GM12878 (cell line): ENCODE results near the gene TCF23. TPM values are rescaled to one million over a fixed set of nuclear protein-coding genes. Genes with fewer than 3 reads are reported as not detected.

Experiments used
- ATAC-seq: fragments of 200-7000 bp; cut with Tn5 transposase; 3 replicates; pipeline ENCODE4 v1.9.1; 2020; ENCODE audit warnings: mild to moderate bottlenecking, moderate library complexity
- BruUV-seq: library from RNA; stranded (reverse); fragments of 400-500 nt; replicated peaks from 2 replicates; lab custom pipeline; 2021; lab: Mats Ljungman, UMichigan
- CTCF ChIA-PET: fragments of 300-600 bp; sonication (Branson Sonifier 250); formaldehyde crosslinking; extraction: SDS; loops from one replicate; lab custom pipeline; 2021; ENCODE audit warnings: inconsistent platforms; lab: Yijun Ruan, JAX
- POLR2A ChIA-PET: fragments of 350-600 bp; formaldehyde crosslinking; extraction: SDS; loops from one replicate; lab custom pipeline; 2021; ENCODE audit warnings: inconsistent platforms; lab: Charles Lee
- RAD21 ChIA-PET: fragments of 300-600 bp; sonication (Branson Sonifier 250); formaldehyde crosslinking; loops from one replicate; lab custom pipeline; 2023; ENCODE audit warnings: antibody characterized with exemption; ENCODE audit not compliant: unreplicated experiment; lab: Charles Lee
- SMC1A ChIA-PET: fragments of 300-600 bp; sonication (Branson Sonifier 250); formaldehyde crosslinking; loops from one replicate; lab custom pipeline; 2023; ENCODE audit not compliant: unreplicated experiment, uncharacterized antibody; lab: Charles Lee
- DNase-seq: peaks from one replicate; pipeline ENCODE4 v3.0.0-alpha.2; 2011; ENCODE audit warnings: low read depth, low spot score
- FAIRE-seq: peaks from 3 replicates; lab custom pipeline; 2011; peaks lifted over from hg19 to GRCh38; lab: Jason Lieb, UNC
- H2AFZ ChIP-seq: 2 replicates; pipeline ENCODE4 v1.6.0; 2011; ENCODE audit warnings: low read depth, low read length, control low read depth; ENCODE audit not compliant: control insufficient read depth
- H3K27ac ChIP-seq: 2 replicates; pipeline ENCODE4 v1.5.1; 2011; ENCODE audit warnings: control low read depth; ENCODE audit not compliant: control insufficient read depth, insufficient read depth
- H3K27me3 ChIP-seq, 2 experiments: replicated peaks in 1 of 2; 2 replicates each; pipeline versions ENCODE4 v1.6.0 to v1.6.1; 2011; ENCODE audit warnings: low read length in 1 of 2; ENCODE audit not compliant: control insufficient read depth in 2 of 2, insufficient read depth in 2 of 2
- H3K36me3 ChIP-seq, 2 experiments: 2 replicates each; pipeline ENCODE4 v1.5.1; 2011; ENCODE audit warnings: low read length in 1 of 2; ENCODE audit not compliant: control insufficient read depth in 2 of 2, insufficient read depth in 2 of 2
- H3K4me1 ChIP-seq: 2 replicates; pipeline ENCODE4 v1.6.1; 2011; ENCODE audit warnings: mild to moderate bottlenecking, low read length, moderate library complexity, mixed read lengths; ENCODE audit not compliant: control insufficient read depth, insufficient read depth
- H3K4me2 ChIP-seq: 2 replicates; pipeline ENCODE4 v1.6.0; 2011; ENCODE audit warnings: control low read depth; ENCODE audit not compliant: control insufficient read depth, insufficient read depth
- H3K4me3 ChIP-seq: fragments of 200-600 bp; sonication (generic); 2 replicates; pipeline ENCODE4 v1.5.1; 2016
- H3K79me2 ChIP-seq: 2 replicates; pipeline ENCODE4 v1.6.0; 2011; ENCODE audit warnings: low read length; ENCODE audit not compliant: control insufficient read depth, insufficient read depth
- H3K9ac ChIP-seq: 2 replicates; pipeline ENCODE4 v1.8.0; 2011; ENCODE audit warnings: low read length, control low read depth, mixed read lengths; ENCODE audit not compliant: control insufficient read depth, insufficient read depth
- H3K9me3 ChIP-seq: replicated peaks from 3 replicates; pipeline ENCODE4 v1.5.1; 2011; ENCODE audit warnings: mild to moderate bottlenecking, low read length; ENCODE audit not compliant: control insufficient read depth, insufficient read depth
- H4K20me1 ChIP-seq: 2 replicates; pipeline ENCODE4 v1.6.0; 2011; ENCODE audit not compliant: control insufficient read depth, insufficient read depth
- CHD4 ChIP-seq: fragments of 200-600 bp; sonication (generic); IDR thresholded peaks from 2 replicates; pipeline ENCODE4 v1.6.1; 2016; ENCODE audit warnings: mild to moderate bottlenecking
- DPF2 ChIP-seq: fragments of 450-650 bp; IDR thresholded peaks from 2 replicates; pipeline ENCODE4 v1.6.1; 2017; ENCODE audit warnings: mild to moderate bottlenecking
- ESRRA ChIP-seq: IDR thresholded peaks from 2 replicates; pipeline ENCODE4 v1.6.1; 2012; ENCODE audit warnings: mild to moderate bottlenecking, low read length, improper control_type of control experiment
- FOXK2 ChIP-seq: fragments of 450-650 bp; IDR thresholded peaks from 2 replicates; pipeline ENCODE4 v1.6.1; 2017; ENCODE audit warnings: mild to moderate bottlenecking, moderate library complexity
- IRF3 ChIP-seq: fragments of 450-650 bp; IDR thresholded peaks from 2 replicates; pipeline ENCODE4 v1.6.1; 2014; ENCODE audit warnings: mild to moderate bottlenecking
- JUND ChIP-seq: IDR thresholded peaks from 2 replicates; pipeline ENCODE4 v1.6.1; 2012; ENCODE audit warnings: low read depth, mild to moderate bottlenecking, low read length, improper control_type of control experiment, moderate library complexity
- MEF2A ChIP-seq: IDR thresholded peaks from 2 replicates; pipeline ENCODE4 v1.6.1; 2011; ENCODE audit warnings: low read depth, mild to moderate bottlenecking, low read length, moderate library complexity; ENCODE audit not compliant: insufficient read depth
- MXI1 ChIP-seq: fragments of 150-350 bp; IDR thresholded peaks from 2 replicates; pipeline ENCODE4 v1.6.1; 2011; ENCODE audit warnings: low read depth, mild to moderate bottlenecking, inconsistent platforms, low read length, improper control_type of control experiment
- PKNOX1 ChIP-seq: fragments of 450-650 bp; IDR thresholded peaks from 2 replicates; pipeline ENCODE4 v1.6.1; 2016; ENCODE audit warnings: mild to moderate bottlenecking
- PRDM15 ChIP-seq: fragments of 450-650 bp; formaldehyde crosslinking; IDR thresholded peaks from 2 replicates; pipeline ENCODE4 v1.4.0; 2020; ENCODE audit warnings: mild to moderate bottlenecking, moderate library complexity
- RB1 ChIP-seq: fragments of 450-650 bp; formaldehyde crosslinking; IDR thresholded peaks from 2 replicates; pipeline ENCODE4 v1.6.1; 2017; ENCODE audit warnings: mild to moderate bottlenecking, borderline replicate concordance
- SMAD1 ChIP-seq: fragments of 450-650 bp; IDR thresholded peaks from 2 replicates; pipeline ENCODE4 v1.6.1; 2018; ENCODE audit warnings: mild to moderate bottlenecking, low read depth; ENCODE audit not compliant: partially characterized antibody
- SMAD5 ChIP-seq: IDR thresholded peaks from 2 replicates; pipeline ENCODE4 v1.6.1; 2016; ENCODE audit warnings: antibody characterized with exemption, low read depth
- SRF ChIP-seq, 2 experiments: IDR thresholded peaks; 2 replicates each; pipeline ENCODE4 v1.6.1; 2011; ENCODE audit warnings: low read depth in 2 of 2, low read length in 2 of 2, mild to moderate bottlenecking in 1 of 2, moderate library complexity in 1 of 2
- STAT3 ChIP-seq: IDR thresholded peaks from 2 replicates; pipeline ENCODE4 v1.6.1; 2011; ENCODE audit warnings: low read depth, low read length, improper control_type of control experiment
- SUPT20H ChIP-seq: IDR thresholded peaks from 2 replicates; pipeline ENCODE4 v1.6.1; 2011; ENCODE audit warnings: low read depth, mild to moderate bottlenecking, low read length, moderate library complexity, borderline replicate concordance; ENCODE audit not compliant: control insufficient read depth
- TAF1 ChIP-seq: IDR thresholded peaks from 2 replicates; pipeline ENCODE4 v1.6.1; 2011; ENCODE audit warnings: mild to moderate bottlenecking, low read depth, low read length, borderline replicate concordance
- ZNF207 ChIP-seq: fragments of 450-650 bp; IDR thresholded peaks from 2 replicates; pipeline ENCODE4 v1.6.1; 2014; ENCODE audit warnings: antibody characterized with exemption, mild to moderate bottlenecking, borderline replicate concordance
- ZNF622 ChIP-seq: fragments of 450-650 bp; IDR thresholded peaks from 2 replicates; pipeline ENCODE4 v1.6.1; 2017; ENCODE audit warnings: mild to moderate bottlenecking, inconsistent platforms
- WGBS: methylation state at CpG from one replicate; pipeline ENCODE4 v1.1.6; 2016; ENCODE audit warnings: low lambda C conversion rate; ENCODE audit not compliant: insufficient replicate concordance, insufficient coverage; ENCODE audit errors: missing lambda C conversion rate; 5-methylcytosine and 5-hydroxymethylcytosine counted together
- in situ Hi-C: fragments of 300-500 bp; cut with MboI; formaldehyde crosslinking; loops from 9 replicates; pipeline ENCODE4 v1.14.3; 2018; ENCODE audit warnings: mixed read lengths
- intact Hi-C: fragments of 100-400 bp; cut with micrococcal nuclease; formaldehyde crosslinking; loops from one replicate; pipeline ENCODE4 v1.14.2; 2022; ENCODE audit not compliant: unreplicated experiment
- polyA plus RNA-seq, 11 experiments: library from polyadenylated mRNA; depleted of rRNA in 4 of 11; unstranded in 6 of 11; stranded (reverse) in 5 of 11; fragments of >200 nt; fragmentation: Nextera tagmentation in 4 of 11; fragmentation: Illumina TruSeq in 1 of 11; extraction: Ambion mirVana in 4 of 11; extraction: Trizol in 1 of 11; gene quantifications; 1 replicate in 1 of 11; 2 replicates in 10 of 11; pipeline versions ENCODE4 v1.2.1 to v1.2.3, GENCODE V29; 2011 to 2016; ENCODE audit warnings: inconsistent platforms in 2 of 11, missing spikeins in 2 of 11, low read depth in 1 of 11
- total RNA-seq, 4 experiments: library from RNA; depleted of rRNA in 3 of 4; stranded (reverse); fragments of >200 nt in 3 of 4; fragmentation: Illumina TruSeq in 1 of 4; extraction: Trizol in 1 of 4; gene quantifications; 2 replicates each; pipeline versions ENCODE4 v1.2.1 to v1.2.3, GENCODE V29; 2013 to 2021
- TF ChIP-seq, protein P1 (sequence below): fragments of 450-650 bp; IDR thresholded peaks from 2 replicates; pipeline ENCODE4 v1.6.1; 2016; ENCODE audit warnings: mild to moderate bottlenecking

The TCF23 gene
- total and polyA plus RNA-seq, 10 of the 15 experiments (the other 5 are each of a cell fraction or from before 2014, with no cell fraction given), result not detected

DNA sequence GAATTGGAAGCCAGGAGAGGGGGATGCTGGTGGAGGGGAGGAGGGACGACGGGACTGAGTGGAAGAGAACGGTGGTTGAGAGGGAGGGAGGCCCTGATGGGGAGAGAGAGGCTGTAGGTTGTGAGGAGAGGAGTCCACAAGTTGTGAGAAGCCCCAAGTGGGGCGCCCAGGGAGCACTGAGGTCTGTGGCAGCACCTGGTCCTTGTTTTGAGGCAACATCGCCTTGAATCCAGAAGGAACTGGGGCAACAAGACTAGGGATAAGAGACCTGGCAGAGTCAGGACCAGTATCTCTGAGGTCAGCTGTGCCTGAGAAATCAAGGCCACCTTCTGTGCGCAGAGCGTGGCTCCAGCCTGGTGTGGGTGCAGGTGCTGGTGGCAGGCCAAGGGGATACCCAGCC, 10.7 kb upstream of the TCF23 start:
- no peaks in the 10 kb centered on the region for H3K9me3 ChIP-seq
- BruUV-seq, result no TSS peak
- ATAC-seq (no peak), DNase-seq (no peak), FAIRE-seq (no peak)
- H3K9ac ChIP-seq, result no peak overlapping the region
- no peak overlapping the region for H2AFZ ChIP-seq
- H3K4me3 ChIP-seq, result no peak overlapping the region
- in situ Hi-C loops, result no loop called here
- ChIA-PET SMC1A (no interaction called here), CTCF (no interaction called here), RAD21 (no interaction called here), POLR2A (interaction anchor here (0.6 kb wide), 1 partner anchor 23 kb away, joined by 3 read pairs; no protein-coding TSS in a partner anchor)
- intact Hi-C loops, result no loop called here
- no peaks in the 10 kb centered on the region for H4K20me1 ChIP-seq
- no peak for TF ChIP-seq CHD4
- TF ChIP-seq PRDM15, result no peak
- no peak for TF ChIP-seq ESRRA
- TF ChIP-seq DPF2, result no peak
- TF ChIP-seq TAF1, result no peak
- TF ChIP-seq, protein P1, sequence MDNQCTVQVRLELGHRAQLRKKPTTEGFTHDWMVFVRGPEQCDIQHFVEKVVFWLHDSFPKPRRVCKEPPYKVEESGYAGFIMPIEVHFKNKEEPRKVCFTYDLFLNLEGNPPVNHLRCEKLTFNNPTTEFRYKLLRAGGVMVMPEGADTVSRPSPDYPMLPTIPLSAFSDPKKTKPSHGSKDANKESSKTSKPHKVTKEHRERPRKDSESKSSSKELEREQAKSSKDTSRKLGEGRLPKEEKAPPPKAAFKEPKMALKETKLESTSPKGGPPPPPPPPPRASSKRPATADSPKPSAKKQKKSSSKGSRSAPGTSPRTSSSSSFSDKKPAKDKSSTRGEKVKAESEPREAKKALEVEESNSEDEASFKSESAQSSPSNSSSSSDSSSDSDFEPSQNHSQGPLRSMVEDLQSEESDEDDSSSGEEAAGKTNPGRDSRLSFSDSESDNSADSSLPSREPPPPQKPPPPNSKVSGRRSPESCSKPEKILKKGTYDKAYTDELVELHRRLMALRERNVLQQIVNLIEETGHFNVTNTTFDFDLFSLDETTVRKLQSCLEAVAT, result no peak
- no peak for TF ChIP-seq SMAD5
- TF ChIP-seq JUND, result no peak
- TF ChIP-seq SRF (IDR thresholded peaks at IDR 0.05; ENCODE audit: low read depth in 2 of 2, low read length in 2 of 2), result no peak
- TF ChIP-seq SMAD1, result no peak
- no peak for TF ChIP-seq RB1
- TF ChIP-seq MEF2A, result no peak
- no peak for TF ChIP-seq PKNOX1
- TF ChIP-seq MXI1, result no peak
- TF ChIP-seq IRF3, result no peak
- TF ChIP-seq ZNF622, result no peak
- no peak for TF ChIP-seq STAT3
- TF ChIP-seq SUPT20H, result no peak
- no peak for TF ChIP-seq ZNF207
- TF ChIP-seq FOXK2, result no peak
- H3K36me3 ChIP-seq, result no peaks in the 10 kb centered on the region
- no peak overlapping the region for H3K27ac ChIP-seq
- WGBS, result 39% methylated on average over 7 of the region's 7 CpGs
- peaks cover 13% of the 10 kb centered on the region for H3K79me2 ChIP-seq
- H3K27me3 ChIP-seq, result no peaks in the 10 kb centered on the region; a peak in 1 of 4 replicates
- no peak overlapping the region for H3K4me2 ChIP-seq
- peaks cover 5% of the 10 kb centered on the region for H3K4me1 ChIP-seq
